Neutrophil (primary cell): ENCODE data around the gene CNTNAP2.

Experiments
- H3K27ac ChIP-seq: fragments of 200-600 bp; sonication (generic); 2 replicates; pipeline ENCODE4 v1.5.1; 2016; ENCODE audit warnings: mild to moderate bottlenecking, moderate library complexity
- H3K27me3 ChIP-seq: fragments of 200-600 bp; sonication (generic); 2 replicates; pipeline ENCODE4 v1.6.0; 2016; ENCODE audit warnings: mild to moderate bottlenecking
- H3K36me3 ChIP-seq: fragments of 200-600 bp; sonication (generic); 2 replicates; pipeline ENCODE4 v1.5.1; 2017
- H3K4me1 ChIP-seq, 2 experiments: fragments of 200-600 bp in 1 of 2; sonication (generic) in 1 of 2; 1 replicate in 1 of 2; 2 replicates in 1 of 2; pipeline versions ENCODE4 v1.5.1 to v1.6.1; 2013 to 2016; ENCODE audit warnings: low read depth in 1 of 2, low read length in 1 of 2, mild to moderate bottlenecking in 1 of 2, moderate library complexity in 1 of 2; ENCODE audit not compliant: control insufficient read depth in 1 of 2, insufficient read depth in 1 of 2
- H3K4me3 ChIP-seq, 2 experiments: fragments of 200-600 bp in 1 of 2; sonication (generic) in 1 of 2; 1 replicate in 1 of 2; 2 replicates in 1 of 2; pipeline ENCODE4 v1.5.1; 2013 to 2016; ENCODE audit warnings: low read depth in 1 of 2, low read length in 1 of 2, mild to moderate bottlenecking in 1 of 2, moderate library complexity in 1 of 2
- H3K9me3 ChIP-seq: fragments of 200-600 bp; sonication (generic); 2 replicates; pipeline ENCODE4 v1.5.1; 2016
- TF ChIP-seq, protein P1 (sequence below): fragments of 200-600 bp; sonication (generic); IDR thresholded peaks from 2 replicates; pipeline ENCODE4 v1.5.1; 2016; ENCODE audit warnings: antibody characterized with exemption

CNTNAP2 gene

DNA sequence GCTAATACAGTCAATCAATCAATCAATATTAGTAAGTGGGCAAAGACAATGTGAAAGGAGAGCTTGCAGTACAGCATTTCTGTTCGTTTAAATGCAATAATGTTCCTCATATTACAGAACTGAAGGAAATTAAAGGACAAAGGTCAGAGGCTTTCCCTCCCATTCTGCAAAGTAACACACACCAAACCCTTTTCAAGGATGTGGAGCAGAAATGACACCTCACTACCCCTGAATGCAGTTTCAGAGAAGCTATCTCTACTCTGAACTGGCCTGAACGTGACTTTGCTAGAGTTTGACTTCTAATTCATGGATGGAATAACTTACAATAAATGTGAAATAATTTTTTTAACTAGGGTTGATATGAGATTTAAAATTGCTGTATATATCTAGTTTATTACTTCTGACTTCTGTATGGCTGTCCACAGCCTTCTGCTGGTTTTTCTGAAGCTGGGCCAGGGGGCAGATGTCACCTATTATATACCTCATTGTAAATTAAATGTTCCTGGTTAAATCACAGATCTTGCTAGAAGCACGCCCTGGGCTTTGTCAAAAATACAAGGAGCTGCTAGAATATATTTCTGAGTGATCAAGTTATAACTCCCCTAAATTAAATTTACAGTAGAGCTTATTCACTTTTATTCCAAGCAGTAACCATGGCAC, 2317.1 kb downstream of the CNTNAP2 start:
- H3K27me3 ChIP-seq: no peaks in the 10 kb centered on the region
- no peaks in the 10 kb centered on the region for H3K36me3 ChIP-seq
- no peak overlapping the region for H3K27ac ChIP-seq
- H3K4me1 ChIP-seq: no peaks in the 10 kb centered on the region
- no peak overlapping the region for H3K4me3 ChIP-seq
- TF ChIP-seq, protein P1, sequence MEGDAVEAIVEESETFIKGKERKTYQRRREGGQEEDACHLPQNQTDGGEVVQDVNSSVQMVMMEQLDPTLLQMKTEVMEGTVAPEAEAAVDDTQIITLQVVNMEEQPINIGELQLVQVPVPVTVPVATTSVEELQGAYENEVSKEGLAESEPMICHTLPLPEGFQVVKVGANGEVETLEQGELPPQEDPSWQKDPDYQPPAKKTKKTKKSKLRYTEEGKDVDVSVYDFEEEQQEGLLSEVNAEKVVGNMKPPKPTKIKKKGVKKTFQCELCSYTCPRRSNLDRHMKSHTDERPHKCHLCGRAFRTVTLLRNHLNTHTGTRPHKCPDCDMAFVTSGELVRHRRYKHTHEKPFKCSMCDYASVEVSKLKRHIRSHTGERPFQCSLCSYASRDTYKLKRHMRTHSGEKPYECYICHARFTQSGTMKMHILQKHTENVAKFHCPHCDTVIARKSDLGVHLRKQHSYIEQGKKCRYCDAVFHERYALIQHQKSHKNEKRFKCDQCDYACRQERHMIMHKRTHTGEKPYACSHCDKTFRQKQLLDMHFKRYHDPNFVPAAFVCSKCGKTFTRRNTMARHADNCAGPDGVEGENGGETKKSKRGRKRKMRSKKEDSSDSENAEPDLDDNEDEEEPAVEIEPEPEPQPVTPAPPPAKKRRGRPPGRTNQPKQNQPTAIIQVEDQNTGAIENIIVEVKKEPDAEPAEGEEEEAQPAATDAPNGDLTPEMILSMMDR: no peak
- no peaks in the 10 kb centered on the region for H3K9me3 ChIP-seq

DNA sequence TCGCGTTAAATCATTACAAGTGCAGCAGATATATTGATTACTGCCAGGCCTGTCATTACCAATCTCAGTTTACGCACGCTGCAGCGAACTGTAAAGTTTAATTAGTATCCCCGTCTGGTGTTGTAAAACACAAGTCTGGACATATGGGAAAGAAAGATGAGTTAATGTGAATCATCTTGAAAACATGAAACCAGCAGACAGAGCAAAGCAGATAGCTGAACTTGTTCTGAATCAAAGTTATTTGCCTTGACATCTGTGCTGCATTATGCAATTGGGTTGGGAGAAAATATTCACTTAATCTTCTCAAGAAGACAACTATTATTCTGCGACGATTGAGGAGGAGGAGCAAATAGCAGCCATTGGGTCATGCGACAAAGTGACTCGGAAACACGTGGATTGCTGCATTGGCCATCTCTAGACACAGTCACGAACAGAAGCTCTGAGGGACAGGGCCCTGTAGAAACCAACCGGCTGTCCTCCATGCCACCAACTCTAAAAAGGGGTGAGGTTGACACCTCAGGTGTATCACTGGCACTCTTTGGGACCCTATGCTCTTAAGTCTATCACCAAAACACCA, 2317.7 kb downstream of the CNTNAP2 start:
- no peaks in the 10 kb centered on the region for H3K36me3 ChIP-seq
- TF ChIP-seq, protein P1: no peak
- H3K4me1 ChIP-seq: no peaks in the 10 kb centered on the region
- no peaks in the 10 kb centered on the region for H3K9me3 ChIP-seq
- H3K27me3 ChIP-seq: no peaks in the 10 kb centered on the region
- no peak overlapping the region for H3K4me3 ChIP-seq
- no peak overlapping the region for H3K27ac ChIP-seq

DNA sequence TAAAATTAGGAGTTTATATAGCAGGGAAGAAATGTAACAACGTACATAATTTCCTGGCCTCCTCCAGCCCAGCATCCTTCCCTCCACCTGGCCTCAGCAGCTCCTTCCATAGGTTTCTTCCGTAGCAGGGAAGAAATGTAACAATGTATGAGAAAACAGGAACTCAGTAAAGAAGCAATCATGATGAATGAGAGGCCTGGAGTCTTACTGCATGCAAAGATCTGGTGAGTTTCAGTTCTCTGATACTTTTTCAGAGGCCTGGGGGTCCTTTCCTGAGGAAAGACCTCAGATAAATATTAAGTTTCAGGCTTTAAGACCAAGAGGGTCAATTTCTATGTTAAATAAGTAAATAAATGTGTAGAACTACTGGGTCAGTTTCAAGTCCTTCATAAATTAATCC, 2318.3 kb downstream of the CNTNAP2 start:
- Histone ChIP-seq H3K4me3 (no peak overlapping the region), H3K27ac (no peak overlapping the region), H3K9me3 (no peaks in the 10 kb centered on the region), H3K4me1 (no peaks in the 10 kb centered on the region), H3K36me3 (no peaks in the 10 kb centered on the region), H3K27me3 (no peaks in the 10 kb centered on the region)
- TF ChIP-seq, protein P1: no peak

DNA sequence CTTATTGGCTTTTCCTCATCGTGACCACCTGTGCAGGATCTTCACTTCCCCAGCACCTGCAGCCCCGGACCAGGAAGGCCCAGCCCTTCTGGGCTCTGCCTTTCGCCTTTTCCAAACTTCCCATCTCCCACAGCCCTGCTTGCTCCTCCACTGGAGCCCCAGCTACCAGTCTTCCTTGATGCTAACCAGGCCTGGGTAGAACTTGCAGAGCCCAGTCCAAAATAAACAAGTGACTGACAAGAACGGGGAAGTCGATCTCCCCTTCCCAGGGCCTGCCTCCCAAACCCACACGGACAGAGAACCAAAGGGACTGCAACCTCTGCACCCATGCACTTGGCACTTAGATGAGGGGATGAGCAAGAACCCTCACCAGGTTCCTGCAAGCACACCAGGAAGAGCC, 2319.1 kb downstream of the CNTNAP2 start:
- no peak overlapping the region for H3K27ac ChIP-seq
- no peaks in the 10 kb centered on the region for H3K27me3 ChIP-seq
- TF ChIP-seq, protein P1: no peak
- no peaks in the 10 kb centered on the region for H3K36me3 ChIP-seq
- H3K4me3 ChIP-seq: no peak overlapping the region
- no peaks in the 10 kb centered on the region for H3K9me3 ChIP-seq
- H3K4me1 ChIP-seq: no peaks in the 10 kb centered on the region

DNA sequence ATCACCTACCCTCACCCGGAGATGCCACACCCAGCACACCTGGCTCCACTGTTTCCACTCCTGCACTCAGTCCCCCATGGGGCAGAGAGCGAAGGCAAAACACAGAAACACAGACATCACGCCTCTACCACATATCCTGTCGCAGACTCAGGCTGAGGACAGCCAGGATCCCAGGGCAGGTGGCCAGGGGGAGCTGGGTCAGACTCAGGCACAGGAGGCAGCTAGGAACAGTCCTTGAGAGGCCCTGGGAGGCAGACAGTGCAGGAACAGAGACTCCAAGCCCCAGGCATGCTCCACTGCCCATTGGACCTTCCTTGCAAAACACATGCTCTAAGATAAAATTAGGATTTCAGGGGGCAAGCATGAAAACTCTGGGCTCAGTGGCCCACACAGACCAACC, 2319.5 kb downstream of the CNTNAP2 start:
- no peak overlapping the region for H3K4me3 ChIP-seq
- H3K27ac ChIP-seq: no peak overlapping the region
- no peaks in the 10 kb centered on the region for H3K4me1 ChIP-seq
- TF ChIP-seq, protein P1: no peak
- no peaks in the 10 kb centered on the region for H3K9me3 ChIP-seq
- H3K36me3 ChIP-seq: no peaks in the 10 kb centered on the region
- no peaks in the 10 kb centered on the region for H3K27me3 ChIP-seq
